ENCODE measurements around the gene SVIL. TPM values are rescaled to one million over a fixed set of nuclear protein-coding genes. Genes with fewer than 3 reads are reported as not detected.
"Not testable (repeated sequence)": the region's sequence is repeated elsewhere in the genome, so short reads cannot be mapped to it uniquely, and the experiment has no call there.

SVIL gene
- total and polyA plus RNA-seq, 2 donors (not counting 1 experiment from before 2014, with no cell fraction given), result 0.74 to 0.88 TPM

GRCh38 chr10:29465384-29465783, 169.4 kb downstream of the SVIL start:
- H3K4me1 Mint-ChIP-seq, result no peaks in the 10 kb centered on the region
- Histone ChIP-seq H3K79me2 (ENCODE audit: control insufficient read depth, insufficient read depth, low read length) (no peaks in the 10 kb centered on the region), H3K27me3 (replicated peaks in 1 of 4; ENCODE audit: control extremely low read depth in 1 of 4, control insufficient read depth in 3 of 4, insufficient read depth in 4 of 4, low read length in 3 of 4) (no peaks in the 10 kb centered on the region), H3K4me3 (ENCODE audit: control extremely low read depth in 1 of 5, extremely low read depth in 1 of 5, insufficient read depth in 1 of 5, low read depth in 2 of 5, low read length in 4 of 5) (no peak overlapping the region), H3K9ac (ENCODE audit: low read length) (no peak overlapping the region), H3K9me3 (ENCODE audit: control extremely low read depth in 1 of 3, control insufficient read depth in 2 of 3, insufficient read depth in 1 of 3, low read length in 2 of 3) (peaks cover 0 to 11% (median 7%) of the 10 kb centered on the region in 3 donors), H3K36me3 (replicated peaks in 1 of 2; ENCODE audit: control extremely low read depth in 1 of 2, control insufficient read depth in 1 of 2, extremely low read depth in 1 of 2, insufficient read depth in 2 of 2, low read length in 1 of 2) (peaks cover 2 to 4% of the 10 kb centered on the region in 2 experiments), H3K4me2 (replicated peaks; ENCODE audit: low read depth, low read length, poor library complexity, severe bottlenecking) (no peak overlapping the region), H3K27ac (ENCODE audit: low read length in 2 of 2) (no peak overlapping the region), H2AFZ (ENCODE audit: insufficient read depth, low read depth, low read length, poor library complexity, severe bottlenecking) (no peak overlapping the region), H3K4me1 (ENCODE audit: control insufficient read depth in 2 of 2, insufficient read depth in 2 of 2, low read length in 2 of 2) (no peaks in the 10 kb centered on the region), H4K20me1 (ENCODE audit: control insufficient read depth, insufficient read depth, low read length, poor library complexity, severe bottlenecking) (no peaks in the 10 kb centered on the region)
- intact Hi-C loops (cut with micrococcal nuclease), result no loop called here
- TF ChIP-seq EZH2 (IDR thresholded peaks at IDR 0.05; ENCODE audit: borderline replicate concordance, insufficient read depth, low read depth, low read length, poor library complexity, severe bottlenecking), result no peak
- TF ChIP-seq, protein P1, sequence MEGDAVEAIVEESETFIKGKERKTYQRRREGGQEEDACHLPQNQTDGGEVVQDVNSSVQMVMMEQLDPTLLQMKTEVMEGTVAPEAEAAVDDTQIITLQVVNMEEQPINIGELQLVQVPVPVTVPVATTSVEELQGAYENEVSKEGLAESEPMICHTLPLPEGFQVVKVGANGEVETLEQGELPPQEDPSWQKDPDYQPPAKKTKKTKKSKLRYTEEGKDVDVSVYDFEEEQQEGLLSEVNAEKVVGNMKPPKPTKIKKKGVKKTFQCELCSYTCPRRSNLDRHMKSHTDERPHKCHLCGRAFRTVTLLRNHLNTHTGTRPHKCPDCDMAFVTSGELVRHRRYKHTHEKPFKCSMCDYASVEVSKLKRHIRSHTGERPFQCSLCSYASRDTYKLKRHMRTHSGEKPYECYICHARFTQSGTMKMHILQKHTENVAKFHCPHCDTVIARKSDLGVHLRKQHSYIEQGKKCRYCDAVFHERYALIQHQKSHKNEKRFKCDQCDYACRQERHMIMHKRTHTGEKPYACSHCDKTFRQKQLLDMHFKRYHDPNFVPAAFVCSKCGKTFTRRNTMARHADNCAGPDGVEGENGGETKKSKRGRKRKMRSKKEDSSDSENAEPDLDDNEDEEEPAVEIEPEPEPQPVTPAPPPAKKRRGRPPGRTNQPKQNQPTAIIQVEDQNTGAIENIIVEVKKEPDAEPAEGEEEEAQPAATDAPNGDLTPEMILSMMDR (IDR thresholded peaks at IDR 0.05), result no peak
- ChIA-PET CTCF (no interaction called here), POLR2A (no interaction called here)
- no peak overlapping the region for H3K27ac Mint-ChIP-seq
- H3K9me3 Mint-ChIP-seq (ENCODE audit: insufficient read depth), result no peaks in the 10 kb centered on the region
- DNase-seq (no peak), ATAC-seq (ENCODE audit: low read depth) (no peak)
- H3K27me3 Mint-ChIP-seq, result no peaks in the 10 kb centered on the region
- no peak overlapping the region for H3K4me3 Mint-ChIP-seq
- WGBS (ENCODE audit: insufficient coverage), result 95% methylated on average over 8 of the region's 8 CpGs

DNA sequence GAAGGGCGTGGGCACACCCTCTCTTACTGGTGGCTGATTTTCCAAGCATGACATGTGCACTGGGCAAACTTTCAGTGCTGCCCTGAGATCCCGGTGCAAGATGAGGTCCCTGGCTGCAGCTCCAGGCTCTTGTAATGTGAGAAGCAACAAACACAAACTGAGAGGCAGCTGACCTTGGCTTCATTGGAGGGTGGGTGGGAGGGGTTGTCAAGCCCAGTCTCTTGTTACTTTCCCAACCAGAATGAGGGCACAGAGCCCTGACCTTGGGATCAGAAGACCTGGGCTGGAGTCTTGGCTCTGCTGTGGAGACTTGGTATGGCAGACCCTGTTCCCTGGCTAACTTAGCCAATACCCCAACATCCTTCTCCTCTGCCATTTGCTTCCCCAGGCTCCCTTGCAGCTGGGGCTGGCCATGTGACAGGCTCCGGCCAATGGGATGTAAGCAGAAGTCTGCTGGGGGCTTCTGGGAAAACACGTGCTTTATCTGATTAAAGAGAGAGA, 170.1 kb downstream of the SVIL start:
- H3K4me3 Mint-ChIP-seq; H3K4me1 ChIP-seq (ENCODE audit: control insufficient read depth in 2 of 2, insufficient read depth in 2 of 2, low read length in 2 of 2); H3K9ac ChIP-seq (ENCODE audit: low read length); H3K79me2 ChIP-seq (ENCODE audit: control insufficient read depth, insufficient read depth, low read length); H3K9me3 Mint-ChIP-seq (ENCODE audit: insufficient read depth); H3K27ac ChIP-seq (ENCODE audit: low read length in 2 of 2); DNase-seq; H3K4me2 ChIP-seq (replicated peaks; ENCODE audit: low read depth, low read length, poor library complexity, severe bottlenecking); H3K27ac Mint-ChIP-seq; H3K27me3 Mint-ChIP-seq; H3K36me3 ChIP-seq (replicated peaks in 1 of 2; ENCODE audit: control extremely low read depth in 1 of 2, control insufficient read depth in 1 of 2, extremely low read depth in 1 of 2, insufficient read depth in 2 of 2, low read length in 1 of 2); H3K4me3 ChIP-seq (ENCODE audit: control extremely low read depth in 1 of 5, extremely low read depth in 1 of 5, insufficient read depth in 1 of 5, low read depth in 2 of 5, low read length in 4 of 5); CTCF ChIA-PET; intact Hi-C loops (cut with micrococcal nuclease); POLR2A ChIA-PET; H3K27me3 ChIP-seq (replicated peaks in 1 of 4; ENCODE audit: control extremely low read depth in 1 of 4, control insufficient read depth in 3 of 4, insufficient read depth in 4 of 4, low read length in 3 of 4); H2AFZ ChIP-seq (ENCODE audit: insufficient read depth, low read depth, low read length, poor library complexity, severe bottlenecking); ATAC-seq (ENCODE audit: low read depth); H3K4me1 Mint-ChIP-seq; H4K20me1 ChIP-seq (ENCODE audit: control insufficient read depth, insufficient read depth, low read length, poor library complexity, severe bottlenecking): not testable (repeated sequence)
- WGBS (ENCODE audit: insufficient coverage), result 57% methylated on average over 1 of the region's 4 CpGs
- peaks cover 0 to 13% (median 9%) of the 10 kb centered on the region in 3 donors for H3K9me3 ChIP-seq (ENCODE audit: control extremely low read depth in 1 of 3, control insufficient read depth in 2 of 3, insufficient read depth in 1 of 3, low read length in 2 of 3)
